ENCODE measurements around the gene KNDC1. TPM values are rescaled to one million over a fixed set of nuclear protein-coding genes. Genes with fewer than 3 reads are reported as not detected.
"Not testable (repeated sequence)": the region's sequence is repeated elsewhere in the genome, so short reads cannot be mapped to it uniquely, and the experiment has no call there.

Gene KNDC1
- total RNA-seq, 2 donors from 2014 or later: 0.59 to 1.8 TPM

DNA sequence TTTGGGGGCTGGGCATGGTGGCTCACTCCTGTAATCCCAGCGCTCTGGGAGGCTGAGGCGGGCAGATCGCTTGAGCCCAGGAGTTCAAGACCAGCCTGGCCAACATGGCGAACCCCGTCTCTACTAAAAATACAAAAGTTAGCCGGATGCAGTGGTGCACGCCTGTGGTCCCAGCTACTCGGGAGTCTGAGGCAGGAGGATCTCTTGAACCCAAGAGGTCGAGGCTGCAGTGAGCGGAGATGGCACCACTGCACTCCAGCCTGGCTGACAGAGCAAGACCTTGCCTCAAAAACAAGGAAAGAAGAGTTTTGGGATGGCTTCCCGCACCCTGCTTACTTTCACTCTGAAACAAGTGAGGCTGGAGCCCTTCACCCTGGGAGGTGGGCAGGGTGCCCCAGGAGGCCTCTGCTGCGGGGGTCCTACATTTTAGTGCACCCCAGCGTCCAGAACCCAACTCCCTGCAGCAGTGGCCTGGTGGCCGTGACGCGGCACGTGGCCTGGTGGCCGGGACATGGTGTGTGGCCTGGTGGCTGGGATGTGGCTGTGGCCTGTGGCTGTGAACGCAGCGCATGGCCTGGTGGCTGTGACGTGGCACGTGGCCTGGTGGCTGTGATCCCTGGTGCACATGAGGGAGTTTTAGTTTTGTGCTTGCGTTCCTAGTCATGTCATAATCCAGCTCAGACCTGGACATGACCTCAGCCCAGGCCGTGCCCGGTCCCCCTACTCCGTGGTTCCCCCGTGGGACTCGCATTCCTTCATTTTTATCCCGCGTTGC lies 9.3 kb downstream of the KNDC1 start:
- no peaks in the 10 kb centered on the region for H3K9me3 ChIP-seq
- no peaks in the 10 kb centered on the region for H3K36me3 ChIP-seq
- DNase-seq (ENCODE audit: low spot score): no peak
- no peak overlapping the region for H3K27ac ChIP-seq
- no peak overlapping the region for H3K4me3 ChIP-seq
- TF ChIP-seq, protein P1, sequence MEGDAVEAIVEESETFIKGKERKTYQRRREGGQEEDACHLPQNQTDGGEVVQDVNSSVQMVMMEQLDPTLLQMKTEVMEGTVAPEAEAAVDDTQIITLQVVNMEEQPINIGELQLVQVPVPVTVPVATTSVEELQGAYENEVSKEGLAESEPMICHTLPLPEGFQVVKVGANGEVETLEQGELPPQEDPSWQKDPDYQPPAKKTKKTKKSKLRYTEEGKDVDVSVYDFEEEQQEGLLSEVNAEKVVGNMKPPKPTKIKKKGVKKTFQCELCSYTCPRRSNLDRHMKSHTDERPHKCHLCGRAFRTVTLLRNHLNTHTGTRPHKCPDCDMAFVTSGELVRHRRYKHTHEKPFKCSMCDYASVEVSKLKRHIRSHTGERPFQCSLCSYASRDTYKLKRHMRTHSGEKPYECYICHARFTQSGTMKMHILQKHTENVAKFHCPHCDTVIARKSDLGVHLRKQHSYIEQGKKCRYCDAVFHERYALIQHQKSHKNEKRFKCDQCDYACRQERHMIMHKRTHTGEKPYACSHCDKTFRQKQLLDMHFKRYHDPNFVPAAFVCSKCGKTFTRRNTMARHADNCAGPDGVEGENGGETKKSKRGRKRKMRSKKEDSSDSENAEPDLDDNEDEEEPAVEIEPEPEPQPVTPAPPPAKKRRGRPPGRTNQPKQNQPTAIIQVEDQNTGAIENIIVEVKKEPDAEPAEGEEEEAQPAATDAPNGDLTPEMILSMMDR (IDR thresholded peaks at IDR 0.05): no peak
- no peaks in the 10 kb centered on the region for H3K4me1 ChIP-seq
- no peaks in the 10 kb centered on the region for H3K27me3 ChIP-seq

DNA sequence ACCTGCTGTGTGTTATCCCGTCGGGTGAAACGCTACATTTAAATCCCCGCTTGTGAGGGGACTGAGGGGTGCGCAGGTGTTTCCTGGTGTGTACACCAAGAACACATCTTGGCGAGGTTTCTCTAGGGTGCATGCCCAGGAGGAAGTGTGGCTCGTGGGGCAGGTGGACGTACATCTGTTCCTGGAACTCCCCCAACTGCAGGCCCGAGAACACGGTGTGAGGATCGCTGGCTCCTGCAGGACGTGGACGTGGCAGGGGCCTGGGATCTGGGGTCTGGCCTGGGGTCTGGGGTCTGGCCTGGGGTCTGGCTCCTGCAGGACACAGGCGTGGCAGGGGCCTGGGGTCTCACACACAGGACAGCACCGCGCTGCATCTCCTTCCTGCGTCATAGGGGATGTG lies 10.1 kb downstream of the KNDC1 start:
- DNase-seq (ENCODE audit: low spot score): no peak
- Histone ChIP-seq H3K36me3 (no peaks in the 10 kb centered on the region), H3K27me3 (no peaks in the 10 kb centered on the region), H3K9me3 (no peaks in the 10 kb centered on the region), H3K27ac (no peak overlapping the region), H3K4me3 (no peak overlapping the region), H3K4me1 (no peaks in the 10 kb centered on the region)
- TF ChIP-seq, protein P1 (IDR thresholded peaks at IDR 0.05): no peak

DNA sequence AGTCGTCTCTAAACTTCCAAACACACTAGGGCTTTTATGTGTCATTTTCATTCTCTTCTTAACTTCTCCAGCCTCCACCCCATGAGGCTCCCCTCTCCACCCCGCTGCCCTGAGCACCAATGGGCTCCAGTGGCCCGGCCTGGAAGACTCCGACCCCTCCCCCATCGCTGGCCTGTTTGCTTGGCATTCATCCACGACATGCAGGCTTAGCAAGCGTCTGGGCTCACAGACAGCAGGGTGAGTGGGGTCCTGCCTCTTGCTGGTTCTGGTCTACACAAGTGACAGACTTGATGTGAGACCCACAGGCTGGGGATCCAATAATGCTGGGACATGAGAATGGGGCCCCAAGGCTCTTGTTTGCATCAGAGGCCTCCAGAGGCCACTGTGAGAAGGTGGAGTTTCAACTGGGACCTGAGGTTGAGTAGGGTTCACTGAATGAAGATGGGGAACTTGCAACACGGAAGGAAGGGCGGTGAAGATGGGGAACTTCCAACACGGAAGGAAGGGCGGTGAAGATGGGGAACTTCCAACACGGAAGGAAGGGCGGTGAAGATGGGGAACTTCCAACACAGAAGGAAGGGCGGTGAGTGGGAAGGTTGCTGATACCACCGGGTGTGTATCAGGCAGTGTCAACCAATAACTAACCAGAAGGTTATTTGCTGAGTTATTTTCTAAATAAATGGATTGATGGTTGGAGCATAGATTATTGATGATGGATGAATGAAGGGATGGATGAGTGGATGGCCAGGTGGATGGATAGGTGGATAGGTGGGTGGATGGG lies 14.0 kb downstream of the KNDC1 start:
- TF ChIP-seq, protein P1 (IDR thresholded peaks at IDR 0.05): no peak
- Histone ChIP-seq H3K36me3 (no peaks in the 10 kb centered on the region), H3K27ac (no peak overlapping the region), H3K9me3 (no peaks in the 10 kb centered on the region), H3K27me3 (no peaks in the 10 kb centered on the region), H3K4me3 (no peak overlapping the region), H3K4me1 (no peaks in the 10 kb centered on the region)
- no peak for DNase-seq (ENCODE audit: low spot score)

DNA sequence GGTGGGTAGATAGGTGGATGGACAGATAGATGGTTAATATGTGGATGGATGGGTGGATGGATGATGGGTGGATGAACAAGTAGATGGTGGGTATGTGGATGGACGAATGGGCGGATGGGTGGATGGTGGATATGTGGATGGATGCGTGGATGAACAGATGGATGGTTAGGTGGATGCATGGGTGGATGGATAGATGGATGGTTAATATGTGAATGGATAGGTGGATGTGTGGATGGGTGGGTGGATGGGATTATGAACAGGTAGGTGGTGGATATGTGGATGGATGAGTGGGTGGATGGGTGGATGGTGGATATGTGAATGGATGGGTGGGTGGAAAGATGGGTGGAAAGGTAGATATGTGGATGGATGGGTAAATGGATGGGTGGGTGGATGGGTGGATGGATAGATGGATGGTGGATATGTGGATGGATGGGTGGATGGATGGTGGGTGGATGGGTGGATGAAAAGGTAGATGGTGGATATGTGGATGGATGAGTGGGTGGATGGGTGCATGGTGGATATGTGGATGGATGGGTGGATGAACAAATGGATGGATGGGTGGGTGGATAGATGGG lies 14.8 kb downstream of the KNDC1 start:
- no peaks in the 10 kb centered on the region for H3K4me1 ChIP-seq
- H3K4me3 ChIP-seq: no peak overlapping the region
- TF ChIP-seq, protein P1 (IDR thresholded peaks at IDR 0.05): no peak
- H3K9me3 ChIP-seq: no peaks in the 10 kb centered on the region
- H3K36me3 ChIP-seq: no peaks in the 10 kb centered on the region
- H3K27me3 ChIP-seq: no peaks in the 10 kb centered on the region
- no peak for DNase-seq (ENCODE audit: low spot score)
- no peak overlapping the region for H3K27ac ChIP-seq

DNA sequence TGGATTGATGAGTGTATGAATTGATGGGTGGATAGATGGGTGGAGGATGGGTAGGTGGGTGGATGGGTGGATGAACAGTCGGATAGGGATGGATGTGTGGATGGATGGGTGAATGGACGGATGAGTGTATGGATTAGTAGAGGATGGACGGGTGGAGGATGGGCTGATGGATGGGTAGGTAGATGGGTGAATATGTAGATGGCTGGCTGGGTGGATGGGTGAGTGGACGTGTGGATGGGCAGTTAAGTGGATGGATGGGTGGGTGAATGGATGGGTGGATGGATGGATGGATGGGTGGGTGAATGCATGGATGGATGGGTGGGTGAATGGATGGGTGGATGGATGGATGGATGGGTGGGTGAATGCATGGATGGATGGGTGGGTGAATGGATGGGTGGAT lies 15.6 kb downstream of the KNDC1 start:
- H3K36me3 ChIP-seq; H3K27me3 ChIP-seq; DNase-seq (ENCODE audit: low spot score); H3K4me3 ChIP-seq; H3K9me3 ChIP-seq; H3K27ac ChIP-seq; H3K4me1 ChIP-seq: not testable (repeated sequence)

DNA sequence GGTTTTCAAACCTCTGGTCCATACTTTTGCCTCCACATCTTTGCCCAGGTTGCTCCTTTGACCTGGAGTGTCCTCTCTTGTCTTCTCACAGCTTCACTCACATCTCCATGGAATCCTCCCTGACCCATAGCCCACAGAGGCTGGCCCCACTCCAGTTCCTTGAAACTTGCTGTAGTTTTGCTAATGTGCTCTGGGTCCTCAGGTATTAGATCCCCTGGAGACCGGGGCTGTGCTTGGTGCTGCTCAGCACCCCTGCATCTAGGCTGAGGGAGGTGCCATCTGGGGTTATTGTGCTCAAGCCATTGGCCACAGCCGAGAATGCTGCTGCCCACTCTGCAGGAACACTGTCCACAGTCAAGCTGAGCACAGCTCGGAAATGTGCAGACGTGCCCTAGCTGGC lies 16.5 kb downstream of the KNDC1 start:
- DNase-seq (ENCODE audit: low spot score): no peak
- TF ChIP-seq, protein P1 (IDR thresholded peaks at IDR 0.05): no peak
- Histone ChIP-seq H3K27me3 (no peaks in the 10 kb centered on the region), H3K4me1 (no peaks in the 10 kb centered on the region), H3K27ac (no peak overlapping the region), H3K9me3 (no peaks in the 10 kb centered on the region), H3K4me3 (no peak overlapping the region), H3K36me3 (no peaks in the 10 kb centered on the region)
